GM23248 (cell line): Measurements from ENCODE around the gene NFE2L3.

Source experiments
- EZH2 ChIP-seq: fragments of 200-600 bp; sonication (generic); IDR thresholded peaks from 2 replicates; pipeline ENCODE4 v1.6.1; 2018; ENCODE audit warnings: antibody characterized with exemption, mild to moderate bottlenecking; ENCODE audit not compliant: insufficient read depth, poor library complexity, severe bottlenecking
- EZH2phosphoT487 ChIP-seq: fragments of 200-600 bp; sonication (generic); IDR thresholded peaks from 2 replicates; pipeline ENCODE4 v1.6.1; 2018; ENCODE audit warnings: antibody characterized with exemption, moderate library complexity, mild to moderate bottlenecking, low read depth; ENCODE audit not compliant: insufficient read depth

GRCh38 chr7:26160896-26161295, 8.9 kb downstream of the NFE2L3 start:
- TF ChIP-seq EZH2phosphoT487 (no peak), EZH2 (no peak)
